ENCODE measurements around the gene CACNA1B.
"Not testable (repeated sequence)": the region's sequence is repeated elsewhere in the genome, so short reads cannot be mapped to it uniquely, and the experiment has no call there.

GRCh38 chr9:138139096-138139495, 261.5 kb downstream of the CACNA1B start:
- TF ChIP-seq CTCF, POLR2A (IDR thresholded peaks at IDR 0.05): not testable (repeated sequence)
